Heart left ventricle (tissue), 16 donors: Measurements from ENCODE around the gene GRIN1. TPM values are rescaled to one million over a fixed set of nuclear protein-coding genes. Genes with fewer than 3 reads are reported as not detected.
A peak's percentile ranks its signal among the peaks of the same experiment; 100 is the strongest.

ENCODE experiments used
- ATAC-seq, 4 donors: fragments of 200-7000 bp; cut with Tn5 transposase; one replicate each; pipeline ENCODE4 v1.9.1; 2020 to 2022; ENCODE audit warnings: moderate library complexity in 4 of 4, mild to moderate bottlenecking in 3 of 4, moderate number of reproducible peaks in 1 of 4
- DNase-seq, 5 donors: peaks; one replicate each; pipeline ENCODE4 v3.0.0-alpha.2; 2020
- H3K27ac ChIP-seq, 12 donors: fragments of 200-600 bp; sonication (generic) in 4 of 12; one replicate each; pipeline versions ENCODE4 v1.5.0 to v1.8.0; 2016 to 2022; ENCODE audit warnings: mild to moderate bottlenecking in 2 of 12
- H3K27me3 ChIP-seq, 9 donors: fragments of 200-600 bp; sonication (generic) in 2 of 9; one replicate each; pipeline versions ENCODE4 v1.5.1 to v1.8.0; 2016 to 2022; ENCODE audit warnings: mild to moderate bottlenecking in 3 of 9
- H3K36me3 ChIP-seq, 9 donors: fragments of 200-600 bp; sonication (generic) in 2 of 9; one replicate each; pipeline versions ENCODE4 v1.5.0 to v1.8.0; 2018 to 2022; ENCODE audit warnings: mild to moderate bottlenecking in 2 of 9
- H3K4me1 ChIP-seq, 12 donors: fragments of 200-600 bp; sonication (generic) in 4 of 12; one replicate each; pipeline versions ENCODE4 v1.5.0 to v1.8.0; 2016 to 2022; ENCODE audit warnings: mild to moderate bottlenecking in 3 of 12
- H3K4me3 ChIP-seq, 12 donors: fragments of 200-600 bp; sonication (generic) in 4 of 12; one replicate each; pipeline versions ENCODE4 v1.5.0 to v1.8.0; 2017 to 2022; ENCODE audit warnings: mild to moderate bottlenecking in 9 of 12, moderate library complexity in 4 of 12
- H3K9me3 ChIP-seq, 12 donors: fragments of 200-600 bp; sonication (generic) in 4 of 12; one replicate each; pipeline versions ENCODE4 v1.5.0 to v1.8.0; 2016 to 2022; ENCODE audit warnings: mild to moderate bottlenecking in 1 of 12
- CTCF ChIP-seq, 12 donors: fragments of 200-600 bp; sonication (generic) in 4 of 12; IDR thresholded peaks; one replicate each; pipeline versions ENCODE4 v1.5.0 to v1.8.0; 2018 to 2022; ENCODE audit warnings: antibody characterized with exemption in 12 of 12, mild to moderate bottlenecking in 5 of 12
- POLR2A ChIP-seq, 2 donors: fragments of 450-650 bp; IDR thresholded peaks; one replicate each; pipeline ENCODE4 v1.6.1; 2017; ENCODE audit warnings: antibody characterized with exemption in 2 of 2, mild to moderate bottlenecking in 2 of 2, moderate library complexity in 2 of 2
- WGBS, 4 donors: extraction: QIAGEN DNeasy Blood & Tissue Kit in 2 of 4; methylation state at CpG; one replicate each; pipeline versions ENCODE4 v1.1.5 to v1.1.7; 2013 to 2018; 5-methylcytosine and 5-hydroxymethylcytosine counted together
- intact Hi-C, 10 donors: fragments of 100-400 bp; cut with DNase I; formaldehyde crosslinking; loops; one replicate each; pipeline versions ENCODE4 v1.11.1 to v1.14.2; 2022
- polyA plus RNA-seq, 2 donors: library from polyadenylated mRNA; stranded (reverse); fragments of 200-250 nt; gene quantifications; one replicate each; pipeline ENCODE4 v1.2.3, GENCODE V29; 2013
- total RNA-seq, 9 donors: library from RNA; depleted of rRNA in 2 of 9; stranded (reverse); fragments of >200 nt in 2 of 9; fragmentation: NEBNext Ultra II Directional in 3 of 9; extraction: Animal tissue kit (Norgen Biotek cat#: 25700) in 3 of 9; gene quantifications; one replicate each; pipeline versions ENCODE4 v1.1.0 to v1.2.4, GENCODE V29; 2016 to 2023
- donor health status: ischemic (EF 13 %, LVEDD 7.1; RV severe dilation, severe dysfunction).
- donor health status: healthy with polysubstance abuse.
- donor health status: DM: no; HTN: yes; CAD: no.
- donor health status: DM: no; HTN: no; CAD: no.
- donor health status: ischemic (EF 25% LVEDD 6.9; RV normal size, moderate dysfunction).
- donor health status: ischemic (EF 25% LVEDD 5.7; RV mildly dilated, moderate dysfunction).
- donor health status: healthy.
- donor health status: DM: yes; HTN: yes; CAD: no.
- donor health status: ischemic (EF 35%, LVEDD 5.7; RV mildly dilated, moderate dysfunction).
- donor health status: nonischemic (EF 11% LVEDD 7.7; RV severe dilation, severe dysfunction).
- donor health status: DM: yes; HTN: yes; CAD: no.
- donor health status: PGD.
- donor health status: ischemic (EF 29% LVEDD 5.4; RV normal size, mild dysfunction).
- donor health status: nonischemic (EF 23%, LVEDD 6.1; RV moderate dilation, normal function).

Gene GRIN1
- total and polyA plus RNA-seq, 11 donors, result 0.10 TPM; not detected in 10

GRCh38 chr9:137114220-137114612 is 24.7 kb upstream of the GRIN1 start:
- Histone ChIP-seq H3K27ac (peak overlapping the region in 8 of 12 donors; percentile 49 to 90 (median 63)), H3K36me3 (peaks cover 0 to 40% (median 19%) of the 10 kb centered on the region in 9 donors), H3K4me3 (peak overlapping the region; percentile 56 to 94 (median 78)), H3K9me3 (no peaks in the 10 kb centered on the region), H3K27me3 (no peaks in the 10 kb centered on the region), H3K4me1 (peaks cover 0 to 45% (median 23%) of the 10 kb centered on the region in 12 donors)
- ATAC-seq, result no peak
- DNase-seq, result no peak
- 0 to 1% (median 1%) methylated on average over 2 to 45 of the region's 45 CpGs for WGBS, 4 donors
- intact Hi-C loops, result loop anchor here in 1 of 10 donors (10.0 kb wide), 1 partner anchor 71 kb away; the partner anchor contains the start of genes ANAPC2 and SSNA1
- TF ChIP-seq CTCF (IDR thresholded peaks at IDR 0.05) (no peak), POLR2A (IDR thresholded peaks at IDR 0.05) (no peak)

GRCh38 chr9:137114613-137115393 is 24.2 kb upstream of the GRIN1 start, which contains the start of gene DPP7:
Gene DPP7, minus strand, starts transcription at chr9:137114733. Its CDS starts 20 bp downstream, at chr9:137114713.
- ATAC-seq (peak; percentile 11 to 84 (median 80)), DNase-seq (peak; percentile 78 to 87 (median 85))
- H3K27ac ChIP-seq, result peak within 1 kb of the TSS; percentile 49 to 90 (median 72)
- intact Hi-C loops, result loop anchor here in 2 of 10 donors (5.0 to 10.0 kb wide), 3 partner anchors 70 to 122 kb away; partner anchors contain the start of genes ANAPC2 (in 1 of the 2), CYSRT1 (in 1 of the 2), RNF224 (in 1 of the 2) and SSNA1 (in 1 of the 2)
- TF ChIP-seq CTCF (IDR thresholded peaks at IDR 0.05) (peak in 1 of 12 donors; percentile 5), POLR2A (IDR thresholded peaks at IDR 0.05) (peak in 1 of 2 donors; percentile 50)
- H3K9me3 ChIP-seq, result no peaks in the 10 kb centered on the region
- no peaks in the 10 kb centered on the region for H3K27me3 ChIP-seq
- H3K36me3 ChIP-seq, result peaks cover 0 to 34% (median 18%) of the 10 kb centered on the region in 9 donors
- peak within 1 kb of the TSS; percentile 56 to 94 (median 78) for H3K4me3 ChIP-seq
- 6 to 18% (median 8%) methylated on average over 26 to 70 of the region's 70 CpGs; no CpG with 5 or more reads in 1 of the 4 donors for WGBS, 4 donors
- peaks cover 0 to 45% (median 23%) of the 10 kb centered on the region in 12 donors for H3K4me1 ChIP-seq

DNA sequence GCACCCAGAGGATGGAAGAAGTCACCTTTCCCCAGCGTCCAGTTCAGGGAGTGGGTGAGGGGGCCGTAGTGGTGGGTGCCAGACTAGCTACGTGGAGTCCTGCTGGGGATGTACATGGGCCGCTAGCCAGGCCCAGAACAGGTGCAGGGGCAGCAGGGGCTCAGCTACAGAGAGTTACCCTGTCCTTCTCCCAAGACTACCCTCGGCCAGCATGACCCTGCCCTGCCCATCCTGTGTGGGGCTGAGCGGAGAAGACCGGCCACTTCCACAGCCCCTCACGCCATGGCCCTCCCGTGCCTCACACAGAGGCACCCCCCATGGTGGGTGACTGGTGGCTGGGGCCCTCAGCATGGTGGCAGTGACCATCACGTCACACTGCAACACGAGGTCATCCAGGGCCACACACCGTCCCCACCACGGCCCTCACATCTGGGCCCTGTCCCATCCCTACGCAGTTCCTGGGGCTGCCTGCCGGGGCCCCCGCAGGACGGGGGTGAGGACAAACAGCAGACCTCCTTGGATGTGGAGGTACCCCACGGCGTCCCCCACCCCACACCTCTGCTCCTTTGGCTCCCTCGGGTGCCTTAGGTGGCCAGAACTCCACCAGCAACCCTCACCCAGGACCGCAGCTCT is 23.4 kb upstream of the GRIN1 start:
- ATAC-seq, result peak; percentile 1 to 14 (median 10)
- TF ChIP-seq POLR2A (IDR thresholded peaks at IDR 0.05) (no peak), CTCF (IDR thresholded peaks at IDR 0.05) (no peak)
- H3K4me3 ChIP-seq, result peak overlapping the region in 10 of 12 donors; percentile 56 to 94 (median 78)
- peak overlapping the region in 11 of 12 donors; percentile 50 to 90 (median 73) for H3K27ac ChIP-seq
- no peak for DNase-seq
- peaks cover 0 to 45% (median 23%) of the 10 kb centered on the region in 12 donors for H3K4me1 ChIP-seq
- 78 to 81% (median 79%) methylated on average over 12 to 21 of the region's 21 CpGs for WGBS, 4 donors
- no peaks in the 10 kb centered on the region for H3K27me3 ChIP-seq
- intact Hi-C loops, result loop anchor here in 2 of 10 donors (5.0 to 10.0 kb wide), 3 partner anchors 69 to 122 kb away; partner anchors contain the start of genes ANAPC2 (in 1 of the 2), CYSRT1 (in 1 of the 2), RNF224 (in 1 of the 2) and SSNA1 (in 1 of the 2)
- H3K9me3 ChIP-seq, result no peaks in the 10 kb centered on the region
- peaks cover 0 to 27% (median 13%) of the 10 kb centered on the region in 9 donors for H3K36me3 ChIP-seq
